ENCODE results near the gene OR7D2.

Gene OR7D2

GRCh38 chr19:9205501-9206113, 26.8 kb downstream of the OR7D2 start:
- DNase-seq = peak in 49 of 56 donors; percentile 0 to 77 (median 16)

GRCh38 chr19:9219489-9219888, 40.7 kb downstream of the OR7D2 start, which contains the start of gene OR7D4:
TSS of gene OR7D4 (minus strand) at chr19:9219589. CDS start at chr19:9214837, 4,752 bp downstream.
- no peak for DNase-seq

Measured in nucleus accumbens (tissue), 56 donors.